Adrenal gland (tissue), 12 donors: Measurements from ENCODE around the gene CCL27. TPM values are rescaled to one million over a fixed set of nuclear protein-coding genes. Genes with fewer than 3 reads are reported as not detected.
A peak's percentile ranks its signal among the peaks of the same experiment; 100 is the strongest.

Experiments used
- DNase-seq, 7 donors: peaks; one replicate each; pipeline ENCODE4 v3.0.0-alpha.2; 2019 to 2020
- H3K27ac ChIP-seq, 5 donors: fragments of 200-600 bp; sonication (generic) in 4 of 5; 1 replicate in 3 of 5; 2 replicates in 2 of 5; pipeline versions ENCODE4 v1.5.1 to v1.8.0; 2016 to 2020; ENCODE audit warnings: mild to moderate bottlenecking in 1 of 5
- H3K27me3 ChIP-seq: fragments of 200-600 bp; 2 replicates; pipeline ENCODE4 v1.8.0; 2021
- H3K36me3 ChIP-seq, 2 donors: fragments of 200-600 bp; replicated peaks in 1 of 2; 1 replicate in 1 of 2; 2 replicates in 1 of 2; pipeline versions ENCODE4 v1.5.1 to v1.8.0; 2018 to 2022
- H3K4me1 ChIP-seq, 2 donors: fragments of 200-600 bp; replicated peaks in 1 of 2; 1 replicate in 1 of 2; 2 replicates in 1 of 2; pipeline versions ENCODE4 v1.5.1 to v1.8.0; 2018 to 2021
- H3K4me3 ChIP-seq, 4 donors: fragments of 200-600 bp; sonication (generic) in 3 of 4; one replicate each; pipeline ENCODE4 v1.5.1; 2016 to 2018
- H3K9me3 ChIP-seq, 3 donors: fragments of 200-600 bp; sonication (generic) in 1 of 3; replicated peaks in 1 of 3; 1 replicate in 2 of 3; 2 replicates in 1 of 3; pipeline versions ENCODE4 v1.5.1 to v1.8.0; 2016 to 2021
- POLR2A ChIP-seq, 2 donors: fragments of 450-650 bp; IDR thresholded peaks; one replicate each; pipeline ENCODE4 v1.6.1; 2017; ENCODE audit warnings: antibody characterized with exemption in 2 of 2, mild to moderate bottlenecking in 2 of 2, moderate library complexity in 1 of 2
- WGBS, 4 donors: extraction: QIAGEN DNeasy Blood & Tissue Kit in 2 of 4; methylation state at CpG; one replicate each; pipeline versions ENCODE4 v1.1.5 to v1.1.7; 2013 to 2017; 5-methylcytosine and 5-hydroxymethylcytosine counted together
- intact Hi-C, 2 donors: fragments of 100-400 bp; cut with DNase I; formaldehyde crosslinking; loops; one replicate each; pipeline versions ENCODE4 v1.14.1 to v1.15.0; 2022 to 2023
- polyA plus RNA-seq, 3 donors: library from polyadenylated mRNA; stranded (reverse); fragments of 200-250 nt in 2 of 3; fragments of 350-450 nt in 1 of 3; fragmentation: Illumina TruSeq in 1 of 3; extraction: RNeasy Lipid Tissue Mini Kit (QIAGEN cat#74804) in 1 of 3; gene quantifications; one replicate each; pipeline ENCODE4 v1.2.3, GENCODE V29; 2013 to 2014
- total RNA-seq, 9 donors: library from RNA; depleted of rRNA in 4 of 9; stranded (reverse); fragments of >200 nt in 4 of 9; fragments of 120-200 nt in 1 of 9; fragmentation: NEBNext Ultra II Directional in 1 of 9; extraction: Animal tissue kit (Norgen Biotek cat#: 25700) in 1 of 9; gene quantifications; one replicate each; pipeline versions ENCODE4 v1.1.0 to v1.2.4, GENCODE V29; 2013 to 2023
- TF ChIP-seq, protein P1 (sequence below), 6 experiments: fragments of 450-650 bp in 4 of 6; fragments of 200-600 bp in 2 of 6; sonication (generic) in 1 of 6; IDR thresholded peaks; 1 replicate in 5 of 6; 2 replicates in 1 of 6; pipeline versions ENCODE4 v1.5.1 to v1.8.0; 2016 to 2021; ENCODE audit warnings: antibody characterized with exemption in 6 of 6, mild to moderate bottlenecking in 2 of 6, moderate library complexity in 1 of 6
- donor health status: healthy with polysubstance abuse.
- donor health status: Bipolar disorder and iron deficiency.
- donor health status: DM: yes; HTN: yes; CAD: no.
- donor health status: DM: no; HTN: no; CAD: no.
- donor health status: DM: no; HTN: no; CAD: no.
- donor health status: DM: yes; HTN: yes; CAD: no.

Gene CCL27
- total and polyA plus RNA-seq, 12 donors, result 0.10 to 0.65 (median 0.33) TPM; not detected in 7

- peaks cover 27 to 39% of the 10 kb centered on the region in 2 donors for H3K4me1 ChIP-seq
- H3K4me3 ChIP-seq, result no peak overlapping the region
- no peak for TF ChIP-seq POLR2A (IDR thresholded peaks at IDR 0.05)
- H3K36me3 ChIP-seq, result peaks cover 0 to 24% of the 10 kb centered on the region in 2 donors
- H3K27ac ChIP-seq, result peak overlapping the region in 2 of 5 donors; percentile 73 to 87
- no peak for DNase-seq
- no peaks in the 10 kb centered on the region for H3K27me3 ChIP-seq
- no peaks in the 10 kb centered on the region for H3K9me3 ChIP-seq
- WGBS, 4 donors, result 52 to 67% (median 60%) methylated on average over 9 to 11 of the region's 11 CpGs
- intact Hi-C loops, result loop anchor here in 1 of 2 donors (10.0 kb wide), 1 partner anchor 51 kb away; no protein-coding TSS in a partner anchor
Measured at GRCh38 chr9:34653151-34654072, 9.0 kb downstream of the CCL27 start.

GRCh38 chr9:34652602-34653000 lies 9.9 kb downstream of the CCL27 start:
- Histone ChIP-seq H3K4me1 (peaks cover 34 to 45% of the 10 kb centered on the region in 2 donors), H3K9me3 (no peaks in the 10 kb centered on the region), H3K4me3 (peak overlapping the region in 1 of 4 donors; percentile 30), H3K36me3 (peaks cover 0 to 26% of the 10 kb centered on the region in 2 donors), H3K27ac (peak overlapping the region in 4 of 5 donors; percentile 33 to 87 (median 71)), H3K27me3 (no peaks in the 10 kb centered on the region)
- 28 to 35% (median 34%) methylated on average over 4 to 5 of the region's 5 CpGs for WGBS, 4 donors
- no peak for DNase-seq
- intact Hi-C loops, result loop anchor here in 1 of 2 donors (10.0 kb wide), 1 partner anchor 52 kb away; no protein-coding TSS in a partner anchor
- TF ChIP-seq, protein P1, sequence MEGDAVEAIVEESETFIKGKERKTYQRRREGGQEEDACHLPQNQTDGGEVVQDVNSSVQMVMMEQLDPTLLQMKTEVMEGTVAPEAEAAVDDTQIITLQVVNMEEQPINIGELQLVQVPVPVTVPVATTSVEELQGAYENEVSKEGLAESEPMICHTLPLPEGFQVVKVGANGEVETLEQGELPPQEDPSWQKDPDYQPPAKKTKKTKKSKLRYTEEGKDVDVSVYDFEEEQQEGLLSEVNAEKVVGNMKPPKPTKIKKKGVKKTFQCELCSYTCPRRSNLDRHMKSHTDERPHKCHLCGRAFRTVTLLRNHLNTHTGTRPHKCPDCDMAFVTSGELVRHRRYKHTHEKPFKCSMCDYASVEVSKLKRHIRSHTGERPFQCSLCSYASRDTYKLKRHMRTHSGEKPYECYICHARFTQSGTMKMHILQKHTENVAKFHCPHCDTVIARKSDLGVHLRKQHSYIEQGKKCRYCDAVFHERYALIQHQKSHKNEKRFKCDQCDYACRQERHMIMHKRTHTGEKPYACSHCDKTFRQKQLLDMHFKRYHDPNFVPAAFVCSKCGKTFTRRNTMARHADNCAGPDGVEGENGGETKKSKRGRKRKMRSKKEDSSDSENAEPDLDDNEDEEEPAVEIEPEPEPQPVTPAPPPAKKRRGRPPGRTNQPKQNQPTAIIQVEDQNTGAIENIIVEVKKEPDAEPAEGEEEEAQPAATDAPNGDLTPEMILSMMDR (IDR thresholded peaks at IDR 0.05), result no peak
- no peak for TF ChIP-seq POLR2A (IDR thresholded peaks at IDR 0.05)

- peak; percentile 89 to 96 (median 91) for DNase-seq
- Histone ChIP-seq H3K27me3 (no peaks in the 10 kb centered on the region), H3K4me1 (peaks cover 40 to 50% of the 10 kb centered on the region in 2 donors), H3K9me3 (no peaks in the 10 kb centered on the region), H3K27ac (peak within 1 kb of the TSS; percentile 14 to 87 (median 69)), H3K4me3 (peak within 1 kb of the TSS in 1 of 4 donors; percentile 30), H3K36me3 (peaks cover 0 to 26% of the 10 kb centered on the region in 2 donors)
- TF ChIP-seq, protein P1 (IDR thresholded peaks at IDR 0.05), result no peak
- TF ChIP-seq POLR2A (IDR thresholded peaks at IDR 0.05), result peak in 1 of 2 donors; percentile 55
- intact Hi-C loops, result loop anchor here in 1 of 2 donors (10.0 kb wide), 1 partner anchor 53 kb away; no protein-coding TSS in a partner anchor
- WGBS, 4 donors, result 0 to 11% (median 6%) methylated on average over 9 to 24 of the region's 24 CpGs
Measured at GRCh38 chr9:34651876-34652601, 10.4 kb downstream of the CCL27 start, which contains the start of gene IL11RA. IL11RA (plus strand) TSS chr9:34652185; CDS start chr9:34655218, 3,033 bp downstream.

GRCh38 chr9:34651321-34651720 lies 11.1 kb downstream of the CCL27 start:
- Histone ChIP-seq H3K4me3 (peak overlapping the region in 1 of 4 donors; percentile 30), H3K27ac (peak overlapping the region; percentile 14 to 87 (median 69)), H3K4me1 (peaks cover 41 to 52% of the 10 kb centered on the region in 2 donors), H3K27me3 (no peaks in the 10 kb centered on the region), H3K36me3 (peaks cover 0 to 26% of the 10 kb centered on the region in 2 donors), H3K9me3 (no peaks in the 10 kb centered on the region)
- peak; percentile 55 to 78 (median 70) for DNase-seq
- 33 to 50% (median 37%) methylated on average over 4 of the region's 4 CpGs for WGBS, 4 donors
- intact Hi-C loops, result loop anchor here in 1 of 2 donors (10.0 kb wide), 1 partner anchor 53 kb away; no protein-coding TSS in a partner anchor
- TF ChIP-seq, protein P1 (IDR thresholded peaks at IDR 0.05), result no peak
- no peak for TF ChIP-seq POLR2A (IDR thresholded peaks at IDR 0.05)
